Measurements from ENCODE around the gene IMPA2.
"Not testable (repeated sequence)": the region's sequence is repeated elsewhere in the genome, so short reads cannot be mapped to it uniquely, and the experiment has no call there.

IMPA2 gene

DNA sequence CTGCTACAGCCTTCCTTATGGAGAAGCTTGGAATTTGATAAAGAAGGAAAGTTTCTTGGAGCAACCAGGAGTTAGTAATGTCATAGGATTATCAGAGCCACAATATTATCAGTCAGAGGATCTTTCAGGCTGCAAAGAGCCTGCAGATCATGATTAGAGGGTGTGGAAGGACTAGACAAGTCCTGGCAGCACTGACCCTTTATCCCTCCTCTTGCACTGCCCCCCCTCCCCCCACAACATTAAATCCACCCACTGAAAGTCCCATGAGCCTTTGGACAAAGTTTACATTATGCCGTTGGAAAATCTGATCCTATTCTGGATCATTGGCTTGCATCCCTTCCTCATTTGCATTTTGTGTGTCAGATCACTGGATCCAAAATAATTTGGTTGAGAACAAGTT is 18.7 kb upstream of the IMPA2 start:
- DNase-seq, result no peak

GRCh38 chr18:11963991-11964484 is 17.3 kb upstream of the IMPA2 start:
- no peak for DNase-seq

DNA sequence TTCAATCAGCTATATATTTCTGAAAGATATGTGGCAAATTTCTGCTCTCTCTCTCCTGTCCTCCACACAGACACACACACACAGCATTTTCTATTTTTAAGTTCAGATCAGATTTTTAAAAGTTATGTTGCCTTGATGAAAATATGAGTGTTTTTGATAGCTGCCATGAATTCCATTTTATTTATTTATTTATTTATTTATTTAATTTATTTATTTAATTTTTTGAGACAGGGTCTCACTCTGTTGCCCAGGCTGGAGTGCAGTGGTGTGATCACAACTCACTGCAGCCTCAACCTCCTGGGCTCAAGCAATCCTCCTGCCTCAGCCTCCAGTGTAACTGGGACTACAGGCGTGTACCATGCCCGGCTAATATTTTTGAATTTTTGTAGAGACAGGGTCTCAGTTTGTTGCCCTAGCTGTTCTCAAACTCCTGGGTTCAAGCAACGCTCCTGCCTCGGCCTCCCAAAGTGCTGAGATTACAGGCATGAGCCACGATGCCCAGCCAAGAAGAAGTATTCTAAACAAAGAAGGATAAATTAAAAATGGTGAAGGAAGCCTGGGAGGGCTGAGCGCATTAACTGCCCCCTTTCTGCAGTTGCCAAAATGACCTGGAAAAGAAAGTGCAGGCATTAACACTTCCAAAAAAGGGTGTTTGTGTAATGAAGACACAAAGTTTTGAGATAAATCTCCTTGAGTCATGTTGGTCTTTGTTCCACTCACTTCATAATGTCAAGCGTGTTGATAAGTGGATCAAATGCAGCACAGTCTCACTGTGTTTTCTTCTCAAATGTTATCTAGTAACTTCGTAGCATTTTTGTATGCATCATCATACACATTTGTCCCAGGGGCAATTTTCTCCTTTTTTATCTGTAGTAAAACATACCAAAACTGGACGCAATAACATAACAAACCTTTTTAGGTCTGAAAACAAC is 11.1 kb upstream of the IMPA2 start:
- DNase-seq, result no peak

- DNase-seq, result not testable (repeated sequence)
Measured at GRCh38 chr18:11970836-11971226, 10.5 kb upstream of the IMPA2 start.

DNA sequence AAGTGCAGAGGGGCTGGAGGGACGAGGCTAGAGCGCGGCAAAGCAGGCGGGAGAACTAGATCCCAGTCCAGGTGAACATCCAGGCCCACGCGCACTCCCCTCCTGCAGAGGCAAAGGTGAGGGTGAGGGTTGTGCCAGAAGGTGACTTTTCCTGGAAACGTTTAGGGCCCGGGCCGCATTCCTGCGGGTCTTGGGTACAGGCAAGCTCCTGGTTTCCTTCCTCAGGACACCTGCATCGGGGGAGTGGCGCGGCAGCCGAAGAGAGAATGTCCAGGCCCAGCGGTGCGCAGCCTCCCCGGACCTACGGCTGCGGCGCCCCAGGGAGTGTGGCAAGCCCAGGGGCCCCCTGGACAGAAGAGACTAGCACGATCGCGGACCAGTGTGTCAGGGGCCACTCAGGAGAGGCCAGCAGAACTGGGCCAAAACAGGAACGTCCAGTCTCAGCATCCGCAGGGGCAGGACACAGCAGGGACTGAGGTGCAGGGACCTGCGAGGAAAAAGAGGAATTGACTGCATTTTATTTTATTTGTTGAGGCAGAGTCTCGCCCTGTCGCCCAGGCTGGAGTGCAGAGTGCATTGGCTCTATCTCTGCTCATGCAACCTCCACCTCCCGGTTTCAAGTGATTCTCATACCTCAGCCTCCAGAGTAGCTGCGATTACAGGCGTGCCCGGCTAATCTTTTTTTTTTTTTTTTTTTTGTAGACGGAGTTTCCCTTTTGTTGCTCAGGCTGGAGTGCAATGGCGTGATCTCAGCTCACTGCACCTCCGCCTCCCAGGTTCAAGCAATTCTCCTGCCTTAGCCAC is 8.7 kb upstream of the IMPA2 start:
- no peak for DNase-seq

GRCh38 chr18:11974741-11975325 is 6.5 kb upstream of the IMPA2 start:
- no peak for DNase-seq

- DNase-seq, result no peak
Measured at GRCh38 chr18:11975723-11976122, 5.6 kb upstream of the IMPA2 start.

GRCh38 chr18:11976315-11977152 is 4.8 kb upstream of the IMPA2 start:
- DNase-seq, result no peak

- no peak for DNase-seq
Measured at GRCh38 chr18:11977153-11977466, 4.2 kb upstream of the IMPA2 start.

DNA sequence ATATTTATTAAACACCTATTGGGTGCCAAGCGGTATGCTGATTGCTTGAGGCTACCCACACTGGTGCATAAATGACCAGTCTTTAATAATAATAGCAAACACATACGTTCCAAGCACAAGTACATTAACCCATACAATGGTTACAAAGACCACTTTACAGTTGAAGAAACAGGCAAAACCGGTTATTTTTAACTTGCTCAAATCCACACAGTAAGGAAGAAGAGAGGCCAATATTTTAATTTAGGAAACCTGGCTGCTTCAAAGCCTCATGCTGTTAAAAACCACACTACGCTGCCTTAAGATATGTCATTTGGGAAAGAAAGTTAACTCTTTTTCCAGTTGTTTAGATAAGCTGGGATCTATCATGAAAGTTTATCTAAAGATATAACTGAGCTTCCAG is 2.4 kb upstream of the IMPA2 start:
- DNase-seq, result no peak

- no peak for DNase-seq
Measured at GRCh38 chr18:11980163-11980493, 1.2 kb upstream of the IMPA2 start.

GRCh38 chr18:11980494-11981191 is 664 bp upstream of the IMPA2 start:
- peak in 49 of 51 donors; percentile 48 to 95 (median 84) for DNase-seq

- DNase-seq, result peak in 4 of 51 donors; percentile 8 to 42 (median 20)
Measured at GRCh38 chr18:11981543-11982366, 448 bp downstream of the IMPA2 start.

DNA sequence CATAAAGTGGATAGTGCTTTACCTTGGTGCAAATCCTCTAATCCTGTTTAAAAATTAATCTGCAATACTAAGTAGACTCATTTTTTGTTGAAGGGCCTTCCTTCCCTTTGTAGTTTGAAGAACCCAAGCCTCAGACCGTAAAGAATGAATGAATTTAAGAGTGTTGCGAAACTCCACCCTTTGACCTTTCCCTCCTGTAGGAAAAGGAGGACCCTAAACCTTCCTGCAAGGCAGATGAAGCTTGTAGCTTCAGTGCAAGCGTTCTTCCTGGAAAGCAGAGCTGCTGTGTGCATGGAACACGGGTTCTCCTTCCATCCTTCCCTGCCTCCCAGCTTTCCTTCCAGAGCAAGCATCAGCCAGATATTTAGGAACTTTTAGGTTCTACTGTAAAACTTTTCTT is 1.7 kb downstream of the IMPA2 start:
- no peak for DNase-seq

DNA sequence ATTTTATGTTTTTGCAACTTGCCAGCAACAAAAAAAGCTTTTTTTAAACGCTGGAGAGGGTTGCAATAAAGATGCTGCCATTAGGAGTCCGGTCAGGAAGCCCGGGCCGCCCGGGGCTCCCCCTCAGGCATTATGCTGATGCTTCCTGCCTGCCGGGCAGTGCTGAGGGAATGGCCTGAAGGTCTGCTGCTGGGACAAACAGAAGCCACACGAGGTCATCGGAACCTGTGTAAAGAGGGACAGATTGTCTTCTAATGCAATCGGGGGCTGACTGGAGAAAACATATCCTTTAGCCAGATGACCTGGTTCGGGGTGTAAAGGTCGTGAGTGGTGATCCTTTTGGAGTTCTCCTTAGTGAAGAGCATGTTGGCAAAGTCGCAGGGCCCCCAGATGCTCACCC is 2.3 kb downstream of the IMPA2 start:
- DNase-seq, result no peak

GRCh38 chr18:11984091-11984490 is 2.8 kb downstream of the IMPA2 start:
- DNase-seq, result no peak

- DNase-seq, result no peak
Measured at GRCh38 chr18:11985586-11985985, 4.3 kb downstream of the IMPA2 start.

DNA sequence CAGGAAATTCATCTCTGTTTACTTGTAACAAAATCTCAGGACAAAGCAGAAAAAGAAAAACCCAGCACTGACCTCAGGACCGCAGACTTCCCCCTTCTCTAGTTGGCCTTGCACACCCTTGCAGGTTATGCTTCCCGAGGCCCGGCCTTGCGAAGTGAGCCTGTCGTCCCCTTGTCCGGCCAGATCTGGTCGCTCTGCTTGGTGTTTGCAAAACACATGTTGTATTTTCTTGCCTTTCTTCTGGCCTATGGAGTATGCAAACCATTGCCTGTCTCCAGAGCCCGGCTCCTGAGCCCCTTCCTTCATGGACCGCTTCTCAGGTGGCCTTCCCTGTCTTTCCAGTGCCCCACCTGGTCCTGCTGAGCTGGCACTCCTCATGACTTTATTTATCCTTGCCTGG is 4.8 kb downstream of the IMPA2 start:
- DNase-seq, result no peak

GRCh38 chr18:11987527-11987926 is 6.2 kb downstream of the IMPA2 start:
- no peak for DNase-seq

DNA sequence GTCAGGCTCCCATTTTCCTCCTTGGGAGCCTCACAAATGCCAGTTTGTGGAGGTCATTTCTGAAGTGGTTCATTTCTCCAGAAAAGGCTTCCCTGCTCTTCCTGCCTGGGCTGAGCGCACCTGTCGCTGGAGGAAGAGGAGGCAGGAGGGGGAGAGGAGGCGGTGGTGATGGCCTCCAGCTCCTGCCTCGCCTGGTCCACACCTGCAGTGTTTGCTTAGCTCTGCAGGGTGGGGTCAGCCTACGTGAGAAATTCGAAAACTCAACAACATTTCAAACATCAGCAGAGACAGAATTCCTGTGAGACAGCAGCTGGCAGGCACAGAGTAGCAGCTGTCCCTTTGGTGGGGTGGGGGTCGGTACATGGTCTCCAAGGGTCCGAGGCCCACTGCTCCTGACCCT is 7.9 kb downstream of the IMPA2 start:
- DNase-seq, result no peak

All from hypothalamus (tissue), 51 donors.